MCF 10A (cell line): Measurements from ENCODE around the gene DBP. TPM values are rescaled to one million over a fixed set of nuclear protein-coding genes. Genes with fewer than 3 reads are reported as not detected.

Source experiments
- BruUV-seq: library from RNA; stranded (reverse); fragments of 400-500 nt; replicated peaks from 2 replicates; lab custom pipeline; 2021; lab: Mats Ljungman, UMichigan
- CTCF ChIA-PET: fragments of 300-600 bp; sonication (Branson Sonifier 250); formaldehyde crosslinking; extraction: SDS; loops from one replicate; lab custom pipeline; 2021; ENCODE audit warnings: antibody characterized with exemption, inconsistent platforms; lab: Yijun Ruan, JAX
- POLR2A ChIA-PET: fragments of 300-600, 350-650 bp; sonication (Branson Sonifier 250); formaldehyde crosslinking; extraction: SDS; loops from one replicate; lab custom pipeline; 2020; ENCODE audit warnings: antibody characterized with exemption, inconsistent platforms; lab: Yijun Ruan, JAX
- DNase-seq: peaks from one replicate; pipeline ENCODE4 v3.0.0-alpha.2; 2018; ENCODE audit not compliant: unreplicated experiment
- H3K27ac Mint-ChIP-seq: one replicate; pipeline ENCODE4 v1.8.0; 2022; ENCODE audit warnings: mild to moderate bottlenecking, low read depth, mixed read lengths; ENCODE audit not compliant: unreplicated experiment
- H3K27me3 Mint-ChIP-seq: one replicate; pipeline ENCODE4 v1.8.0; 2022; ENCODE audit warnings: mixed read lengths; ENCODE audit not compliant: insufficient read depth, unreplicated experiment
- H3K36me3 Mint-ChIP-seq: one replicate; pipeline ENCODE4 v1.8.0; 2022; ENCODE audit warnings: mild to moderate bottlenecking, moderate library complexity, mixed read lengths; ENCODE audit not compliant: insufficient read depth, unreplicated experiment
- H3K4me1 Mint-ChIP-seq: one replicate; pipeline ENCODE4 v1.8.0; 2022; ENCODE audit warnings: mixed read lengths; ENCODE audit not compliant: insufficient read depth, unreplicated experiment
- H3K4me3 Mint-ChIP-seq: one replicate; pipeline ENCODE4 v1.8.0; 2022; ENCODE audit warnings: mild to moderate bottlenecking, moderate library complexity, mixed read lengths; ENCODE audit not compliant: unreplicated experiment
- H3K9me3 Mint-ChIP-seq: one replicate; pipeline ENCODE4 v1.8.0; 2022; ENCODE audit warnings: mixed read lengths; ENCODE audit not compliant: unreplicated experiment
- intact Hi-C: fragments of 100-400 bp; cut with micrococcal nuclease; formaldehyde crosslinking; loops from 2 replicates; pipeline ENCODE4 v1.14.1; 2022
- total RNA-seq: library from RNA; stranded (reverse); gene quantifications from 2 replicates; pipeline ENCODE4 v1.2.3, GENCODE V29; 2022
- TF ChIP-seq, protein P1 (sequence below): fragments of 200-600 bp; IDR thresholded peaks from one replicate; pipeline ENCODE4 v1.8.0; 2022; ENCODE audit warnings: antibody characterized with exemption, mild to moderate bottlenecking; ENCODE audit not compliant: unreplicated experiment

Gene DBP
- total RNA-seq, 1 experiment from 2014 or later, result 0.56 TPM

DNA sequence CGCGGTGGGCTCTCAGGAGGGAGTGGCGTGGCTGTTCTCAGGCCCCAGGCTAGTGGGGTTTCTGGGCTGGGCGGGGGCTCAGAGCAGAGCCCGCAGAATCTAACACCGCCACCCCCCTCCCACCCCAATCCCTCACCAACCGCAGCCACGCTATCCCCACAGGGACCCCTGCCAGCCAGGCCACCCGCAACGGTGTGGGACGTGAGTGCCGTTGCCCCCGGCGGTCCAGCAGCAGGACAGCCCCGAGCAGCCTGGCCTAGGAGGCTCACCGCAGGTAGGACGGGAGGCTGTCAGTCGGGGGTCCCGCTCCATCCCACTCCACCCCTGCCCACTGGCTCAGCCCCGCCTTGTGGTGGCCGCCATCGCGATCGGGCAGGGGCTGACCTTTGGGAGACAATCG is 35.8 kb upstream of the DBP start, which contains the start of gene NTN5:
Gene NTN5 (minus strand): TSS at position 24 of the 400 bp plus-strand sequence. CDS start 2,031 bp downstream, outside the sequence.
- Mint-ChIP-seq H3K27ac (no peak within 1 kb of the TSS), H3K9me3 (peaks cover 18% of the 10 kb centered on the region), H3K36me3 (peaks cover 6% of the 10 kb centered on the region), H3K27me3 (no peaks in the 10 kb centered on the region), H3K4me3 (no peak within 1 kb of the TSS), H3K4me1 (peaks cover 5% of the 10 kb centered on the region)
- intact Hi-C loops, result no loop called here
- ChIA-PET POLR2A (no interaction called here), CTCF (interaction anchor here (1.0 kb wide), 1 partner anchor 169 kb away, joined by 3 read pairs; no protein-coding TSS in a partner anchor)
- TF ChIP-seq, protein P1, sequence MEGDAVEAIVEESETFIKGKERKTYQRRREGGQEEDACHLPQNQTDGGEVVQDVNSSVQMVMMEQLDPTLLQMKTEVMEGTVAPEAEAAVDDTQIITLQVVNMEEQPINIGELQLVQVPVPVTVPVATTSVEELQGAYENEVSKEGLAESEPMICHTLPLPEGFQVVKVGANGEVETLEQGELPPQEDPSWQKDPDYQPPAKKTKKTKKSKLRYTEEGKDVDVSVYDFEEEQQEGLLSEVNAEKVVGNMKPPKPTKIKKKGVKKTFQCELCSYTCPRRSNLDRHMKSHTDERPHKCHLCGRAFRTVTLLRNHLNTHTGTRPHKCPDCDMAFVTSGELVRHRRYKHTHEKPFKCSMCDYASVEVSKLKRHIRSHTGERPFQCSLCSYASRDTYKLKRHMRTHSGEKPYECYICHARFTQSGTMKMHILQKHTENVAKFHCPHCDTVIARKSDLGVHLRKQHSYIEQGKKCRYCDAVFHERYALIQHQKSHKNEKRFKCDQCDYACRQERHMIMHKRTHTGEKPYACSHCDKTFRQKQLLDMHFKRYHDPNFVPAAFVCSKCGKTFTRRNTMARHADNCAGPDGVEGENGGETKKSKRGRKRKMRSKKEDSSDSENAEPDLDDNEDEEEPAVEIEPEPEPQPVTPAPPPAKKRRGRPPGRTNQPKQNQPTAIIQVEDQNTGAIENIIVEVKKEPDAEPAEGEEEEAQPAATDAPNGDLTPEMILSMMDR, result no peak
- no peak for DNase-seq
- no TSS peak for BruUV-seq

DNA sequence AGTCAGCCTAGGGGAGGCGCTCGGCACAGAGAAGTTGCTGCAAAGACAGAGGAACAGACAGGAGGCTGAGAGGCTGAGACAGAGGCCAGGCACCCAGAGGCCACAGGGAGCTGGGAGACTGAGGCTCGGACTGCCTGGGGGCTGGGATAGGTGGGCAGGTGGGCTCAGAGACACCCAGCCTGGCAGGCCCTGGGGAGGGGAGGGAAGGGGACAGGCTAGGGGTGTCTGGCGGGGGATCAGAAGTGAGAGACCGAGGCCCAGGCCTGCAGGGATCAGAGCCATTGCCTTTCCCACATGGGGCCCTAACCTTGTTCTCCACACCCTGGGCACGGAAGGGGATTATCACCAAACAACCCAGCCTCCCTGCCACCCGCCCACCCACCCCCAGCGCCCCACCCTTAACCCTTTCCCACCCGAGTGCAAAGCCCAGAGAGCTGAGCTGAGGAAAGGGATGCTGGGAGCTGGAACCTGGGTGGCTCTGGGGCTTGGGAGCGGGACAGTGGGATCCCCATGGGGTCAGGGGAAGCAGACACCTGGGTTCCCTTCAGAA is 34.3 kb upstream of the DBP start:
- no peaks in the 10 kb centered on the region for H3K36me3 Mint-ChIP-seq
- ChIA-PET POLR2A (no interaction called here), CTCF (interaction anchor here (0.7 kb wide), 1 partner anchor 116 kb away, joined by 3 read pairs; no protein-coding TSS in a partner anchor)
- no peak for DNase-seq
- peaks cover 18% of the 10 kb centered on the region for H3K9me3 Mint-ChIP-seq
- TF ChIP-seq, protein P1, result no peak
- intact Hi-C loops, result no loop called here
- peaks cover 5% of the 10 kb centered on the region for H3K4me1 Mint-ChIP-seq
- no TSS peak for BruUV-seq
- no peaks in the 10 kb centered on the region for H3K27me3 Mint-ChIP-seq
- no peak overlapping the region for H3K4me3 Mint-ChIP-seq
- H3K27ac Mint-ChIP-seq, result no peak overlapping the region

GRCh38 chr19:48670699-48671445 is 33.7 kb upstream of the DBP start:
- ChIA-PET POLR2A (no interaction called here), CTCF (no interaction called here)
- BruUV-seq, result no TSS peak
- no peaks in the 10 kb centered on the region for H3K36me3 Mint-ChIP-seq
- H3K27me3 Mint-ChIP-seq, result no peaks in the 10 kb centered on the region
- DNase-seq, result no peak
- H3K27ac Mint-ChIP-seq, result no peak overlapping the region
- intact Hi-C loops, result no loop called here
- peaks cover 5% of the 10 kb centered on the region for H3K4me1 Mint-ChIP-seq
- TF ChIP-seq, protein P1, result no peak
- H3K4me3 Mint-ChIP-seq, result no peak overlapping the region
- H3K9me3 Mint-ChIP-seq, result peaks cover 18% of the 10 kb centered on the region

GRCh38 chr19:48669903-48670668 is 32.9 kb upstream of the DBP start:
- intact Hi-C loops, result no loop called here
- no TSS peak for BruUV-seq
- ChIA-PET CTCF (no interaction called here), POLR2A (no interaction called here)
- Mint-ChIP-seq H3K4me1 (no peaks in the 10 kb centered on the region), H3K9me3 (peaks cover 18% of the 10 kb centered on the region), H3K36me3 (no peaks in the 10 kb centered on the region), H3K4me3 (no peak overlapping the region), H3K27ac (no peak overlapping the region), H3K27me3 (no peaks in the 10 kb centered on the region)
- no peak for DNase-seq
- TF ChIP-seq, protein P1, result no peak
